ENCODE data around the gene RASA2. TPM values are rescaled to one million over a fixed set of nuclear protein-coding genes. Genes with fewer than 3 reads are reported as not detected.

Gene RASA2
- total RNA-seq, 3 donors from 2014 or later: 15.2 to 43.2 (median 22.0) TPM

DNA sequence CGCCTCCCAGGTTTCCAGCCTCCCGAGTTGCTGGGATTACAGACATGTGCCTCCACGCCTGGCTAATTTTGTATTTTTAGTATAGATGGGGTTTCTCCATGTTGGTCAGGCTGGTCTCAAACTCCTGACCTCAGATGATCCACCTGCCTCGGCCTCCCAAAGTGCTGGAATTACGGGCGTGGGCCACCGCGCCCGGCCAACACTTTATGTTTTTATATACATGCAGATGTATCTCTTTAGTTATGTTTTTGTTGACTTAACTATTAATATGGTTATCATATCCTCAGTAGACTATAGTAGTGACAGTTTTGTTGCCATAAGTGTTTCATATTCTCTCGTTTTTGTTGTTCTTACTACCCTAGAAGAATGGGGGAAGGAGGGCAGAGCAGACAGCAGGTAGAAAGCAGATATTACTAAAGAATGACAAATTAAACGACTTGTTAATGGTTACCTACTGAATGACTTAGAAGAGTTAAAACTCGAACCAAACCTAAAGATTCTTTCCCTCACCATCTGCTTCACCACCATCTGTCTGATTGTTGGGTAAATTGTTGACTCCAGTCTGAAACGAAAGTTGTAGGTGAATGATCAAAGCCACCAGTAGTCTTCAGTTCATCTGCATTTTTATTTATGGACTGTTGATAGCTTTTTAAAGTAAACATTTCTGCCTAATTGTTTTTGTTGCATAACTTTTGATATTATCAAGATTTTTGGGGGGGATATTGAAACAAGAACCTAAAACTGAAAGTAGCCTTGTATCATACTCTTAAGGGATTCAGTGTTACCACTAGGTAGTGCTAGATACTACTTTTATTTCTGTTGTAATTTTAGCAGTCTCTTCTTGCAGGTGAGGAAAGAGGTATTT, 89.3 kb downstream of the RASA2 start:
- no peak for DNase-seq (ENCODE audit: low spot score in 2 of 2)
- Histone ChIP-seq H3K4me1 (no peaks in the 10 kb centered on the region), H3K9me3 (no peaks in the 10 kb centered on the region), H3K4me3 (no peak overlapping the region), H3K27me3 (no peaks in the 10 kb centered on the region), H3K27ac (no peak overlapping the region), H3K36me3 (peaks cover 4% of the 10 kb centered on the region)
- TF ChIP-seq, protein P1, sequence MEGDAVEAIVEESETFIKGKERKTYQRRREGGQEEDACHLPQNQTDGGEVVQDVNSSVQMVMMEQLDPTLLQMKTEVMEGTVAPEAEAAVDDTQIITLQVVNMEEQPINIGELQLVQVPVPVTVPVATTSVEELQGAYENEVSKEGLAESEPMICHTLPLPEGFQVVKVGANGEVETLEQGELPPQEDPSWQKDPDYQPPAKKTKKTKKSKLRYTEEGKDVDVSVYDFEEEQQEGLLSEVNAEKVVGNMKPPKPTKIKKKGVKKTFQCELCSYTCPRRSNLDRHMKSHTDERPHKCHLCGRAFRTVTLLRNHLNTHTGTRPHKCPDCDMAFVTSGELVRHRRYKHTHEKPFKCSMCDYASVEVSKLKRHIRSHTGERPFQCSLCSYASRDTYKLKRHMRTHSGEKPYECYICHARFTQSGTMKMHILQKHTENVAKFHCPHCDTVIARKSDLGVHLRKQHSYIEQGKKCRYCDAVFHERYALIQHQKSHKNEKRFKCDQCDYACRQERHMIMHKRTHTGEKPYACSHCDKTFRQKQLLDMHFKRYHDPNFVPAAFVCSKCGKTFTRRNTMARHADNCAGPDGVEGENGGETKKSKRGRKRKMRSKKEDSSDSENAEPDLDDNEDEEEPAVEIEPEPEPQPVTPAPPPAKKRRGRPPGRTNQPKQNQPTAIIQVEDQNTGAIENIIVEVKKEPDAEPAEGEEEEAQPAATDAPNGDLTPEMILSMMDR (IDR thresholded peaks at IDR 0.05): peak in 2 of 3 donors; percentile 31 to 41
- no peak for TF ChIP-seq POLR2A (IDR thresholded peaks at IDR 0.05)
- intact Hi-C loops (cut with DNase I; ENCODE audit: low total_unique reads): no loop called here

DNA sequence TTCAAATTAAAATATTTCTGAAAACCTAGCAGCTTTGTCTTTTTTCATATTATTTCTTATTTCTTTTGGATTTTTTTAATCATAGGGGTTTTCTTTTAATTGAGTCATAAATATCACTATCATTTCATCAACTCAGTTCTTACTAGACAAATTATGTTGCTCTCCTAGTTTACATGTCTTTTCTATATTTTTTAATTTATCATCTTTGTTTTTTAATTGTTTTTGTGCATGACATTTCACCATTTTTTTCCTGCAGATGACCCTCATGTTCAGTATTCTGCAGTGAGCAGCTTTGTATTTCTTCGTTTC, 89.9 kb downstream of the RASA2 start:
- H3K27ac ChIP-seq: no peak overlapping the region
- no peak overlapping the region for H3K4me3 ChIP-seq
- H3K9me3 ChIP-seq: no peaks in the 10 kb centered on the region
- no peak for DNase-seq (ENCODE audit: low spot score in 2 of 2)
- H3K27me3 ChIP-seq: no peaks in the 10 kb centered on the region
- peaks cover under 1% of the 10 kb centered on the region for H3K36me3 ChIP-seq
- no peaks in the 10 kb centered on the region for H3K4me1 ChIP-seq
- TF ChIP-seq, protein P1 (IDR thresholded peaks at IDR 0.05): no peak
- TF ChIP-seq POLR2A (IDR thresholded peaks at IDR 0.05) (no peak), POLR2AphosphoS5 (IDR thresholded peaks at IDR 0.05) (no peak)
- intact Hi-C loops (cut with DNase I; ENCODE audit: low total_unique reads): no loop called here

DNA sequence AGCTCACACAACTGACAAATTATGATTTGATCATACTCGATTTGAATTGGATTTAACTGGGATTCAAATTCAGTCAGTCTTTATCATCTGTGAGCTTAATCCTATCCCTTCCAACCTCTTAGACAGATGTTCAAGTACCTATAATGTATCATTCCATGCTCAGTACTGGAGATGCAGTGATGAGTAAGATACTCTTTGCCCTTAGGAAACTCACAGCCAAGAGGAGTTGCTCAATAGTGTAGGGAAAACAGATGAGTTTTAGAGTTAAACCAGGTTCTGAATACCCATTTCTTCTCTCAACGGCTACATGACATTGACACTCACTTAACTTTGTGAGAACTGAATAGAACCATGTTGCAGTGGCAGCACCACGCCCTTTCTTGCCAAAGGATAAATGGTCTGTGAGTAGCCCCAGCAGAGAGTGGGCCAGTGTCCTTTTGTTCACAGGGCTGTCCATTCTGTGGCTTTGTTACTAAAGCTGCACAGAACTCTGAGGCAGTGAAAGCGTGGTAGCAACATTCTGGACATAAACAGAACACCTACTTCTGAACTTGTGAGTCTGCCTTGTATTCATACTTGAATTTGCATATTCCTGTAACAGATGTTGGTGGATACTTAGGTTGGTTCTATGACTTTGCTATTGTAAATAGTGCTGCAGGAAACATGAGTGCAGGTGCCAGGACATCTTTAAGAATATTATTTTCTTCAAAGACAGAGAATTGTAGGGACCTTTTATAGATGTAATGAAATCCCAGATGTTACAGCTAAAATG, 91.6 kb downstream of the RASA2 start:
- intact Hi-C loops (cut with DNase I; ENCODE audit: low total_unique reads): no loop called here
- Histone ChIP-seq H3K4me1 (no peaks in the 10 kb centered on the region), H3K27ac (no peak overlapping the region), H3K27me3 (no peaks in the 10 kb centered on the region), H3K9me3 (no peaks in the 10 kb centered on the region), H3K4me3 (no peak overlapping the region), H3K36me3 (no peaks in the 10 kb centered on the region)
- TF ChIP-seq POLR2A (IDR thresholded peaks at IDR 0.05) (no peak), POLR2AphosphoS5 (IDR thresholded peaks at IDR 0.05) (no peak)
- TF ChIP-seq, protein P1 (IDR thresholded peaks at IDR 0.05): no peak
- DNase-seq (ENCODE audit: low spot score in 2 of 2): no peak

DNA sequence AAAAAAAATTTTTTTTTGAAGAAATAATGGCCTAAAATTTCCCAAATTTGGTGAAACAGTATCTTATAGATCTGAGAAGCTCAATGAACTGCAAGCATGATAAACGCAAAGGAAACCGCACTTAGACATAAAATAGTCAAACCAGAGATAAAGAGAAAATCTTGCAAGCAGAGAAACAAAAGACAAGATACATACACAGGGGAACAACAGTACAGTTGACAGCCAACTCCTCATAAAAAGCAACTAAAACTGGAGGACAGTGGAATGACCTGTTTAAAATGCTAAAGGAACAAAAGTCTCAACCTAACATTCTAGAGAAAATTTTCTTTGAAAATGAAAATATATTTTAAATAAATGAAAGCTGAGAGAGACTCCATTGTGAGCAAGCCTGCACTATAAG, 107.5 kb downstream of the RASA2 start:
- Histone ChIP-seq H3K9me3 (no peaks in the 10 kb centered on the region), H3K4me1 (no peaks in the 10 kb centered on the region), H3K27me3 (no peaks in the 10 kb centered on the region), H3K36me3 (no peaks in the 10 kb centered on the region), H3K27ac (no peak overlapping the region), H3K4me3 (no peak overlapping the region)
- no peak for TF ChIP-seq POLR2A (IDR thresholded peaks at IDR 0.05)
- no peak for TF ChIP-seq POLR2AphosphoS5 (IDR thresholded peaks at IDR 0.05)
- TF ChIP-seq, protein P1 (IDR thresholded peaks at IDR 0.05): no peak
- no peak for DNase-seq (ENCODE audit: low spot score in 2 of 2)
- intact Hi-C loops (cut with DNase I; ENCODE audit: low total_unique reads): no loop called here

DNA sequence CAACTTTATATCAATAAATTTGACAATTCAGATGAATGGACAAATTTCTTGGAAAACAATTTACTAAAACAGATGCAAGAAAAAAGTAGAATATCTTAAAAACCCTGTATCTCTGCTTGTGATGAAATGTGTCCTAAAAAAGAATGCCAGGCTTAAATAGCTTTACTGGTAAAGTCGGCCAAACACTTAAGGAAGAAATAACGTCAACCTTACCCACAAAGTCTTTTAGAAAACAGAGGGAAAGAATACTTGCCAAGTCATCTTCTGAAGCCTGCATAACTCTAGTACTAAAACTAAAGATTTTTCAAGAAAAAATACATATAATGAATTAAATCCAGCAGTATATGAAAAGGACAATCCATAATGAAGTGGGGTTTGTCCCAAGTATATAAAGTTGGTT, 111.1 kb downstream of the RASA2 start:
- Histone ChIP-seq H3K4me1 (no peaks in the 10 kb centered on the region), H3K27ac (no peak overlapping the region), H3K27me3 (no peaks in the 10 kb centered on the region), H3K36me3 (no peaks in the 10 kb centered on the region), H3K4me3 (no peak overlapping the region), H3K9me3 (peaks cover 0 to 12% of the 10 kb centered on the region in 2 donors)
- DNase-seq (ENCODE audit: low spot score in 2 of 2): no peak
- TF ChIP-seq POLR2A (IDR thresholded peaks at IDR 0.05) (no peak), POLR2AphosphoS5 (IDR thresholded peaks at IDR 0.05) (no peak)
- TF ChIP-seq, protein P1 (IDR thresholded peaks at IDR 0.05): no peak
- intact Hi-C loops (cut with DNase I; ENCODE audit: low total_unique reads): no loop called here

Data from breast epithelium (tissue), 4 donors.